HEK293T (cell line): Measurements from ENCODE around the gene APOBEC3A.

Experiments
- FOXM1 ChIP-seq: fragments of 450-650 bp; IDR thresholded peaks from 2 replicates; pipeline ENCODE4 v1.6.1; 2017; ENCODE audit warnings: mild to moderate bottlenecking, borderline replicate concordance
- SUZ12 ChIP-seq: fragments of 450-650 bp; IDR thresholded peaks from 2 replicates; pipeline ENCODE4 v1.6.1; 2016; ENCODE audit warnings: mild to moderate bottlenecking

DNA sequence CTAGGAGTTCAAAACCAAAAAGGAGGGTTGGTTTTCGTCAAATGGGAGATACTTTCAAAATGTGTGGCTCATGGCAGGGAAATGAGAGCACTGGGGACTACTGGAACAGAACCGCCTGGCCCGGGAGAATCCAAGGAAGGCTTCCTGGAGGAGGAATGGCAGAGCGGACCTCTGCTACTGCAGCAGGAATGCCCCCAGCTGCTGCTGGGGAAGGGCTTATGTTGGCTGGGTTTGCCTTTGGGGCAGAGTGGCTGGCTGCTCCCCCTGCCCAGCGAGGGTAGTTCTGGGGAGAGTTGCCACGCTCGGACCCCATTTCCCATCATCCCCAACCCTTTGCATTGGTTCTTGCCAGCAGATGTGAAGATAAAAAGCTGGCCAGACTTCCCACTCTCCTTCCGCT is 10.6 kb upstream of the APOBEC3A start:
- TF ChIP-seq FOXM1 (no peak), SUZ12 (no peak)
